Measurements from ENCODE around the gene CACNB2.

Gene CACNB2

GRCh38 chr10:18401416-18402195 lies 261.4 kb downstream of the CACNB2 start:
- H3K4me1 ChIP-seq (ENCODE audit: control insufficient read depth in 1 of 2, insufficient read depth in 2 of 2, low read length in 2 of 2) = peaks cover 5 to 10% of the 10 kb centered on the region in 2 donors
- no peak overlapping the region for H3K27ac ChIP-seq (ENCODE audit: low read depth, low read length)
- H3K27me3 ChIP-seq (ENCODE audit: control insufficient read depth in 1 of 2, insufficient read depth in 2 of 2, low read length in 2 of 2) = no peaks in the 10 kb centered on the region
- peak overlapping the region in 1 of 2 donors; percentile 42 for H3K9ac ChIP-seq (ENCODE audit: low read depth in 1 of 2, low read length in 2 of 2)
- no peaks in the 10 kb centered on the region for H3K36me3 ChIP-seq (ENCODE audit: control insufficient read depth in 1 of 2, insufficient read depth in 2 of 2, low read length in 2 of 2)
- no peaks in the 10 kb centered on the region for H3K9me3 ChIP-seq (ENCODE audit: control insufficient read depth in 1 of 2, low read length in 2 of 2)
- peak overlapping the region; percentile 64 to 70 for H3K4me3 ChIP-seq (ENCODE audit: low read depth in 1 of 2, low read length in 2 of 2)

- no peak overlapping the region for H3K9ac ChIP-seq (ENCODE audit: low read depth in 1 of 2, low read length in 2 of 2)
- no peak overlapping the region for H3K27ac ChIP-seq (ENCODE audit: low read depth, low read length)
- no peak overlapping the region for H3K4me3 ChIP-seq (ENCODE audit: low read depth in 1 of 2, low read length in 2 of 2)
- H3K4me1 ChIP-seq (ENCODE audit: control insufficient read depth in 1 of 2, insufficient read depth in 2 of 2, low read length in 2 of 2) = peaks cover 5 to 10% of the 10 kb centered on the region in 2 donors
- no peaks in the 10 kb centered on the region for H3K27me3 ChIP-seq (ENCODE audit: control insufficient read depth in 1 of 2, insufficient read depth in 2 of 2, low read length in 2 of 2)
- no peaks in the 10 kb centered on the region for H3K36me3 ChIP-seq (ENCODE audit: control insufficient read depth in 1 of 2, insufficient read depth in 2 of 2, low read length in 2 of 2)
- no peaks in the 10 kb centered on the region for H3K9me3 ChIP-seq (ENCODE audit: control insufficient read depth in 1 of 2, low read length in 2 of 2)
Observed at GRCh38 chr10:18402853-18403252, 262.6 kb downstream of the CACNB2 start.

DNA sequence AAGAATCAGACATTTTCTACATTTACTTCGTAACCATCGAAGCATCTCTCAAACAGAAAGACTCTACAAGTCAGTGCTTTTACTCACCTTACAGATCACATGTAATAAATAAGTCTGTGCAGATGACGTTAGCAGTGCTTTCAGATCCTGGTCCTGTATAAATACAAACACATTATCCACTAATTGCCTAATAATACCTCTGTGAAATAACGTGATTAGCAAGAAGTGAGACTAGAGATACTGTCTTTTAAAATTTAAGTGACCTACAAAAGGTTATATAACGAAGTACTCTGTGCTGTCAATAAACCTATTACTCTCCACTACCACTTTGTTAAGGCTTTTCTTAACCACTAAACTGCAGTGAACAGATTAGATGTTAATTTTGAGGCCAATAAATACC lies 264.3 kb downstream of the CACNB2 start:
- Histone ChIP-seq H3K4me1 (ENCODE audit: control insufficient read depth in 1 of 2, insufficient read depth in 2 of 2, low read length in 2 of 2) (peaks cover 5 to 10% of the 10 kb centered on the region in 2 donors), H3K27ac (ENCODE audit: low read depth, low read length) (no peak overlapping the region), H3K9me3 (ENCODE audit: control insufficient read depth in 1 of 2, low read length in 2 of 2) (no peaks in the 10 kb centered on the region), H3K27me3 (ENCODE audit: control insufficient read depth in 1 of 2, insufficient read depth in 2 of 2, low read length in 2 of 2) (no peaks in the 10 kb centered on the region), H3K9ac (ENCODE audit: low read depth in 1 of 2, low read length in 2 of 2) (no peak overlapping the region), H3K36me3 (ENCODE audit: control insufficient read depth in 1 of 2, insufficient read depth in 2 of 2, low read length in 2 of 2) (no peaks in the 10 kb centered on the region), H3K4me3 (ENCODE audit: low read depth in 1 of 2, low read length in 2 of 2) (no peak overlapping the region)

DNA sequence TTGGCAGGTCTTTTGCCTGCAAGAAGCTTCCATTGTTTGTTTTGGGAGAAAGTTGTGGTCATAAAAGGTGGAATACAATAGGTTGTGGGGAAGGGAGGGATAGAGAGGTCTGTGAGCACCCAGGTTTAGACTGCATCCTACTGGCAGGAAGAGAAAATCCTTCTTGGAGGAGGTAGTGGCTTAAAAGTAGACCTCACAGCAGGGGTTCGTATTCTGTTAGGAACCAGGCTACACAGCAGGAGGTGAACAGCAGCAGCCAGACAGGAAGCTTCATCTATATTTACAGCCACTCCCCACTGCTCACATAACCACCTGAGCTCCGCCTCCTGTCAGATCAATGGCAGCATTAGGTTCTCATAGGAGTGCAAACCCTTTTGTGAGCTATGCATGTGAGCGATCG lies 265.9 kb downstream of the CACNB2 start:
- no peak overlapping the region for H3K27ac ChIP-seq (ENCODE audit: low read depth, low read length)
- no peaks in the 10 kb centered on the region for H3K36me3 ChIP-seq (ENCODE audit: control insufficient read depth in 1 of 2, insufficient read depth in 2 of 2, low read length in 2 of 2)

DNA sequence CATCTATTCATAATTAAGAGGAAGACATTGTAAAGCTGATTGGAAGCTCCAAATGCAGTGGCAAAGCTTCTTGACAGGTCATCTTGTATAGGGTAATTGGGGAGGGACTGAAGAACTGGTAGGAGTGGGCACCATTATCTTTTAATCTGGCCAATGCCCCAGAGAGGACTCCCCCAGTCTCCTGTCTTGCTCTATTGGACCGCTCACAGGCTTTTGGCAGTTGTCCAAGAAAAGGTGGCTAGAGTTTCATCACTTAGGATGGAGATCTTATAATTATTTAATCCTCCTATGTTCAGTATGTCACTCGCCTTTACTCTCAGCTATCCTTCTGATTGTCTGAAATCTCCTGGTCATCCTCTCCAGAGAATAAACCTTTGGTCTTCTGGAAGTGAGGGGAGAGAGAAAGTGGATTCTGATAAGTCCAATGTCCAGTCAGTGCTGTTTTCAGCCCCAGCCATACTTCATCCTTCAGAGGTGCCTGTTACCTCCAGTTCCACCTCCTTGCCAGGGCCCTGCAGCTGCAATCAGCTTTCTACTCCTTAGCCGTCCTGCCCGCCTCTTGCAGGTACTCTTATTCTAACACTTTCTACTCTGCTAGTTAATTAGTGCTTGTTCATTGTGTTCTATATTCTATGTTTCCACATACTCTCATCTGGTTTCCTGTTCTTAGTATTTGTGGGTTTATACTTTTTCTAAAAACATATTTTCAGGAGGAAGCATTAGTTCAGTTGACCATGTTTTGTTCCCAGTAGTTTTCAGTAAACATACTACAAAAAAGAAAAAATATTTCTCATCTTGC lies 269.6 kb downstream of the CACNB2 start:
- Histone ChIP-seq H3K27me3 (ENCODE audit: control insufficient read depth in 1 of 2, insufficient read depth in 2 of 2, low read length in 2 of 2) (no peaks in the 10 kb centered on the region), H3K9ac (ENCODE audit: low read depth in 1 of 2, low read length in 2 of 2) (no peak overlapping the region), H3K36me3 (ENCODE audit: control insufficient read depth in 1 of 2, insufficient read depth in 2 of 2, low read length in 2 of 2) (no peaks in the 10 kb centered on the region), H3K4me1 (ENCODE audit: control insufficient read depth in 1 of 2, insufficient read depth in 2 of 2, low read length in 2 of 2) (peaks cover 0 to 3% of the 10 kb centered on the region in 2 donors), H3K27ac (ENCODE audit: low read depth, low read length) (no peak overlapping the region), H3K4me3 (ENCODE audit: low read depth in 1 of 2, low read length in 2 of 2) (no peak overlapping the region), H3K9me3 (ENCODE audit: control insufficient read depth in 1 of 2, low read length in 2 of 2) (no peaks in the 10 kb centered on the region)

More for the DNA sequence above, 265.9 kb downstream of the CACNB2 start:
- H3K9ac ChIP-seq (ENCODE audit: low read depth in 1 of 2, low read length in 2 of 2) = no peak overlapping the region
- no peaks in the 10 kb centered on the region for H3K9me3 ChIP-seq (ENCODE audit: control insufficient read depth in 1 of 2, low read length in 2 of 2)
- H3K4me1 ChIP-seq (ENCODE audit: control insufficient read depth in 1 of 2, insufficient read depth in 2 of 2, low read length in 2 of 2) = peaks cover 0 to 5% of the 10 kb centered on the region in 2 donors
- H3K27me3 ChIP-seq (ENCODE audit: control insufficient read depth in 1 of 2, insufficient read depth in 2 of 2, low read length in 2 of 2) = no peaks in the 10 kb centered on the region
- no peak overlapping the region for H3K4me3 ChIP-seq (ENCODE audit: low read depth in 1 of 2, low read length in 2 of 2)

DNA sequence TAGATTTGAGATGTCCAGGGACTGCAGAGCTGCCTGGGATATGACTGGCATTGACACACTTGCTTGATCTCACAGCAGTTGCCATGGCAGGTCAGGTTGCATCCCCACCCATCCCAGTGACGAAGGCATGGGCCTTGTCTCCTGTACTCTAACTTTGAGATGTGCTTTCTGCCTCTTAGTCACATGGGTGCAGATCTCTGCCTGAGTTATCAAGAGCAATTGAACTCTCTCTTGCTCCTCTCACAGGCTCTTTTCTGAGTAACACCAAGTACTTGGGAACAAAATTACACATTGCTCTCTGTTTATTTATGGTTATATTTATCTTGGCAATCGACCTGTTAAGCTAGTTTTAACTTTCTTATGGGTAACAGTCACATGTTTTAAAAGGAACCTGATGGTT lies 273.8 kb downstream of the CACNB2 start:
- Histone ChIP-seq H3K27me3 (ENCODE audit: control insufficient read depth in 1 of 2, insufficient read depth in 2 of 2, low read length in 2 of 2) (no peaks in the 10 kb centered on the region), H3K4me1 (ENCODE audit: control insufficient read depth in 1 of 2, insufficient read depth in 2 of 2, low read length in 2 of 2) (peaks cover 0 to 3% of the 10 kb centered on the region in 2 donors), H3K4me3 (ENCODE audit: low read depth in 1 of 2, low read length in 2 of 2) (no peak overlapping the region), H3K36me3 (ENCODE audit: control insufficient read depth in 1 of 2, insufficient read depth in 2 of 2, low read length in 2 of 2) (no peaks in the 10 kb centered on the region), H3K9ac (ENCODE audit: low read depth in 1 of 2, low read length in 2 of 2) (no peak overlapping the region), H3K9me3 (ENCODE audit: control insufficient read depth in 1 of 2, low read length in 2 of 2) (no peaks in the 10 kb centered on the region), H3K27ac (ENCODE audit: low read depth, low read length) (no peak overlapping the region)

GRCh38 chr10:18417950-18418527 lies 277.8 kb downstream of the CACNB2 start:
- H3K9ac ChIP-seq (ENCODE audit: low read depth in 1 of 2, low read length in 2 of 2) = no peak overlapping the region
- H3K4me1 ChIP-seq (ENCODE audit: control insufficient read depth in 1 of 2, insufficient read depth in 2 of 2, low read length in 2 of 2) = peaks cover 0 to 3% of the 10 kb centered on the region in 2 donors
- H3K27me3 ChIP-seq (ENCODE audit: control insufficient read depth in 1 of 2, insufficient read depth in 2 of 2, low read length in 2 of 2) = no peaks in the 10 kb centered on the region
- no peak overlapping the region for H3K4me3 ChIP-seq (ENCODE audit: low read depth in 1 of 2, low read length in 2 of 2)
- H3K36me3 ChIP-seq (ENCODE audit: control insufficient read depth in 1 of 2, insufficient read depth in 2 of 2, low read length in 2 of 2) = no peaks in the 10 kb centered on the region
- no peaks in the 10 kb centered on the region for H3K9me3 ChIP-seq (ENCODE audit: control insufficient read depth in 1 of 2, low read length in 2 of 2)
- no peak overlapping the region for H3K27ac ChIP-seq (ENCODE audit: low read depth, low read length)

DNA sequence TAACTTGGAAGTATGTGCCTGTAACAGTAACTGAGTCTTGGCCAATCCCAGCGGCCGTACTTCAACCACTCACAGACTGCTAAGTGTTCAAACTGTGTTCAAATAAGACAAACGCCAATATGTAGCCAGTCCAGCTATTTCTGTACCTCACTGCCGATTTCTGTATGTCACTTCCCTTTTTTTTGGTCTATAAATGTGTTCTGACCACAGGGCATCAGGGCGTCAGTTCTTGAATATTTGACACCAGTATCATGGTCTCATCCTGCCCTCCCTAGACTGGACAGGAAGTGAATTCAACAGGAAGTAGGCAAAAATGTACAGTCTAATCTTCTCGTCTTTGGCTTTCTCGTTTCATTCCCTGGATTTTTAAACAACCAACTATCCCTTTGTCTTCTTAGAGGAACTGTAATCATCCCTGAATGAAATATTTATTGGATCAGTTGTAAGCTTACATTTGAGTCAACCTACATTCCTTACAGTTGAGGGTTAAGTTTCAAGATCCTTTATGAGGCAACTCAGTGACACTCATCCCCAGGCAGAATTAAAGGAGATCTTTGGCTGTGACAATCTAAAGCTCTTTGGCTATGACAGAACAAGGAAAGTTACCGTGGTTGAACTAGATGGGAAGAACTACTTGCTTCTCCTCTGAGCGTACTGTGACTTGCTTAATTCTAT lies 278.5 kb downstream of the CACNB2 start:
- H3K27me3 ChIP-seq (ENCODE audit: control insufficient read depth in 1 of 2, insufficient read depth in 2 of 2, low read length in 2 of 2) = no peaks in the 10 kb centered on the region
- no peak overlapping the region for H3K27ac ChIP-seq (ENCODE audit: low read depth, low read length)
- no peak overlapping the region for H3K9ac ChIP-seq (ENCODE audit: low read depth in 1 of 2, low read length in 2 of 2)
- H3K4me3 ChIP-seq (ENCODE audit: low read depth in 1 of 2, low read length in 2 of 2) = no peak overlapping the region
- peaks cover 0 to 3% of the 10 kb centered on the region in 2 donors for H3K4me1 ChIP-seq (ENCODE audit: control insufficient read depth in 1 of 2, insufficient read depth in 2 of 2, low read length in 2 of 2)
- no peaks in the 10 kb centered on the region for H3K36me3 ChIP-seq (ENCODE audit: control insufficient read depth in 1 of 2, insufficient read depth in 2 of 2, low read length in 2 of 2)
- H3K9me3 ChIP-seq (ENCODE audit: control insufficient read depth in 1 of 2, low read length in 2 of 2) = no peaks in the 10 kb centered on the region

DNA sequence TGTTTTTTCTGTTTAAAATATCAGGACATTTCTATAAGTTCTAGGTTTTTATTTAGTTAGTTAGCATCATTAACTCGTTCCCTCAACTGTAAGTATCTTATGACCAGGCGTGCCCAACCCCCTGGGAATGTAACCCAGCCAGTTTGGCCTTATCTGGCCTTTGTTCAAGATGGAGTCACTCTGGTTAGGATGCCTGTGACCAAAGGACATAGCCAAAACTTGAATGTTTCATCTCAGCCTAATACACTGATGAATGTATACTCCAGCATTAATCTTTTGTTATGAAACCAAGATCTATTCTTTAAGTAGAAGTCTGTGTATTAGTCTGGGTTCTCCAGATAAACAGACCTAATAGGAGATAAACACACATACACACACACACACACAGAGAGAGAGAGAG lies 279.7 kb downstream of the CACNB2 start:
- Histone ChIP-seq H3K9ac (ENCODE audit: low read depth in 1 of 2, low read length in 2 of 2) (no peak overlapping the region), H3K27ac (ENCODE audit: low read depth, low read length) (no peak overlapping the region), H3K4me3 (ENCODE audit: low read depth in 1 of 2, low read length in 2 of 2) (no peak overlapping the region), H3K4me1 (ENCODE audit: control insufficient read depth in 1 of 2, insufficient read depth in 2 of 2, low read length in 2 of 2) (no peaks in the 10 kb centered on the region), H3K9me3 (ENCODE audit: control insufficient read depth in 1 of 2, low read length in 2 of 2) (no peaks in the 10 kb centered on the region), H3K27me3 (ENCODE audit: control insufficient read depth in 1 of 2, insufficient read depth in 2 of 2, low read length in 2 of 2) (no peaks in the 10 kb centered on the region), H3K36me3 (ENCODE audit: control insufficient read depth in 1 of 2, insufficient read depth in 2 of 2, low read length in 2 of 2) (no peaks in the 10 kb centered on the region)
